Measurements from ENCODE around the gene CDIP1. TPM values are rescaled to one million over a fixed set of nuclear protein-coding genes. Genes with fewer than 3 reads are reported as not detected.

The CDIP1 gene
- total RNA-seq, 4 donors from 2014 or later = 18.3 to 33.4 (median 28.3) TPM

- TF ChIP-seq POLR2AphosphoS5 (IDR thresholded peaks at IDR 0.05) = no peak
- no peak for TF ChIP-seq EP300 (IDR thresholded peaks at IDR 0.05)
- TF ChIP-seq POLR2A (IDR thresholded peaks at IDR 0.05; ENCODE audit: low read depth) = no peak
- no peak for TF ChIP-seq CTCF (IDR thresholded peaks at IDR 0.05)
- Histone ChIP-seq H3K9me3 (no peaks in the 10 kb centered on the region), H3K4me3 (no peak overlapping the region), H3K27ac (replicated peaks in 1 of 4) (no peak overlapping the region), H3K27me3 (no peaks in the 10 kb centered on the region), H3K4me1 (peaks cover 28 to 43% (median 39%) of the 10 kb centered on the region in 4 donors), H3K36me3 (peaks cover 6 to 23% (median 16%) of the 10 kb centered on the region in 4 donors)
- DNase-seq (ENCODE audit: extremely low spot score) = no peak
- 83% methylated on average over 4 of the region's 4 CpGs for WGBS
- intact Hi-C loops (cut with DNase I) = no loop called here
Measured at GRCh38 chr16:4472880-4473279, 65.7 kb downstream of the CDIP1 start.

DNA sequence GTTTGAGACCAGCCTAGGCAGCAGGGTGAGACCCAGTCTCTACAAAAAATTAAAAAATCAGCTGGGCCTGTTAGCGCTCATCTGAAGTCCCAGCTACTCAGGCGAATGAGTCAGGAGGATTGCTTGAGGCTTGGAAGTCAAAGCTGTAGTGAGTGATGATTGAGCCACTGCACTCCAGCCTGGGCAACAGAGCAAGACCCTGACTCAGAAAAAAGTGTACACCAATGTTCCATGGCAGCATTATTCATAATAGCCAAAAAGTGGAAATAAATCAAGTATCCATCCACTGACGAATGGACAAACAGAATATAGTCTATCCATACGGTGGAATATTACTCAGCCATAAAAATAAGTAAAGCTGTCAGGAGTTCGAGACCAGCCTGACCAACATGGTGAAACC, 66.7 kb downstream of the CDIP1 start:
- 92% methylated on average over 5 of the region's 5 CpGs for WGBS
- intact Hi-C loops (cut with DNase I) = no loop called here
- no peak for DNase-seq (ENCODE audit: extremely low spot score)

DNA sequence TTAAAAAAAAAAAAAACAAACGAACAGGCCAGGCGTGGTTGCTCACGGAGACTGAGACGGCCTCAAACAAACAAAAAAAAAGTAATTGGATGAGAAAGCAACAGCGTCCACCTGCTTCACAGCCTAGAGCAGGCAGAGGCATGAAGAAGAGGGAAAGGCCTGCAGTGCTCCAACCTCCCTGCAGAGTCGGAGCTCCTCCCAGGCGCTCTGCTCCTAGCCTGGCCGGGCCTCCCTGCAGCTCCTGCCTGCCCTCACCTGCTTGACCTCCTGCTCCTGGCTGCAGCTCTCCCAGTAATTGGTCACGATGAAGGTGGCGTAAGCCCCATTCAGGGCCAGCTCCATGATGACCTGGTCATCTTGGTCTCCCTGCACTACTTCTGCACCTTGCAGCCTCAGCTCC, 69.6 kb downstream of the CDIP1 start:
- WGBS = 83% methylated on average over 10 of the region's 10 CpGs
- TF ChIP-seq EP300 (IDR thresholded peaks at IDR 0.05) = no peak
- no peak for TF ChIP-seq POLR2AphosphoS5 (IDR thresholded peaks at IDR 0.05)
- TF ChIP-seq CTCF (IDR thresholded peaks at IDR 0.05) = no peak
- no peak for TF ChIP-seq POLR2A (IDR thresholded peaks at IDR 0.05; ENCODE audit: low read depth)
- H3K4me1 ChIP-seq = peaks cover 5 to 8% (median 6%) of the 10 kb centered on the region in 4 donors
- no peak overlapping the region for H3K4me3 ChIP-seq
- intact Hi-C loops (cut with DNase I) = no loop called here
- peaks cover 18 to 62% (median 42%) of the 10 kb centered on the region in 4 donors for H3K36me3 ChIP-seq
- no peak overlapping the region for H3K27ac ChIP-seq (replicated peaks in 1 of 4)
- DNase-seq (ENCODE audit: extremely low spot score) = no peak
- H3K27me3 ChIP-seq = no peaks in the 10 kb centered on the region
- no peaks in the 10 kb centered on the region for H3K9me3 ChIP-seq

More for the DNA sequence above, 66.7 kb downstream of the CDIP1 start:
- Histone ChIP-seq H3K36me3 (peaks cover 10 to 33% (median 21%) of the 10 kb centered on the region in 4 donors), H3K4me1 (peaks cover 20 to 32% (median 29%) of the 10 kb centered on the region in 4 donors), H3K4me3 (no peak overlapping the region), H3K9me3 (no peaks in the 10 kb centered on the region), H3K27ac (replicated peaks in 1 of 4) (no peak overlapping the region), H3K27me3 (no peaks in the 10 kb centered on the region)
- TF ChIP-seq EP300 (IDR thresholded peaks at IDR 0.05) (no peak), POLR2A (IDR thresholded peaks at IDR 0.05; ENCODE audit: low read depth) (no peak), CTCF (IDR thresholded peaks at IDR 0.05) (no peak), POLR2AphosphoS5 (IDR thresholded peaks at IDR 0.05) (no peak)

GRCh38 chr16:4467916-4468315, 70.7 kb downstream of the CDIP1 start:
- H3K36me3 ChIP-seq = peaks cover 18 to 73% (median 52%) of the 10 kb centered on the region in 4 donors
- TF ChIP-seq POLR2A (IDR thresholded peaks at IDR 0.05; ENCODE audit: low read depth) (no peak), EP300 (IDR thresholded peaks at IDR 0.05) (no peak), CTCF (IDR thresholded peaks at IDR 0.05) (no peak), POLR2AphosphoS5 (IDR thresholded peaks at IDR 0.05) (no peak)
- no peak for DNase-seq (ENCODE audit: extremely low spot score)
- H3K9me3 ChIP-seq = no peaks in the 10 kb centered on the region
- peaks cover 0 to 4% (median 0%) of the 10 kb centered on the region in 4 donors for H3K4me1 ChIP-seq
- no peak overlapping the region for H3K27ac ChIP-seq (replicated peaks in 1 of 4)
- 92% methylated on average over 16 of the region's 16 CpGs for WGBS
- H3K27me3 ChIP-seq = no peaks in the 10 kb centered on the region
- H3K4me3 ChIP-seq = no peak overlapping the region
- intact Hi-C loops (cut with DNase I) = no loop called here

All from esophagus muscularis mucosa (tissue), 4 donors.